Hematopoietic multipotent progenitor cell treated with erythropoietin and hydrocortisone succinate and interleukin-3 and kit ligand, for 15 days (in vitro differentiated cells): Measurements from ENCODE around the gene OPRM1.

Source experiments
- DNase-seq: peaks from one replicate; pipeline ENCODE4 v3.0.0-alpha.2; 2015; ENCODE audit warnings: low spot score

OPRM1 gene

DNA sequence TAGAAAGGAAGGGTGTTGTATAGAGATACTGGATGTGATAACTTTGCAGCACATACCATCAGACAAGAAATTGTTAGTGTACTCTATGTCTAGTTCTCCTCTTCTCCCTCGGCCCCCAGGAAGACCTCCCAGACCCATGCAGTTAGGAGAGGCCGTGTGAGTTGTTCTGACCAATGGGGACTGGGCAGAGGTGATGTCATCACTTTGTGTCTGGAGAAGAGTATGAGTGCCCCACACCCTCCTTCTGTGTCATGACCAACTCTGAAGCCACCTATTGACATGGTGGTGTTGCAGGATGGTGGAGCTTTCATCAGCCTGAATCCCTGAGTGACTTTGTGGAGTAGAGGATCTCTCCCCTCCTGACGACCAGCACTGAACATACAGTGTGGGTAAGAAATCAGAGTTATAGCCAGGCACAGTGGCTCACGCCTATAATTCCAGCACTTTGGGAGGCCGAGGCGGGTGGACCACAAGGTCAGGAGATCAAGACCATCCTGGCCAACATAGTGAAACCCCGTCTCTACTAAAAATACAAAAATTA, 245.3 kb downstream of the OPRM1 start:
- DNase-seq, result no peak

DNA sequence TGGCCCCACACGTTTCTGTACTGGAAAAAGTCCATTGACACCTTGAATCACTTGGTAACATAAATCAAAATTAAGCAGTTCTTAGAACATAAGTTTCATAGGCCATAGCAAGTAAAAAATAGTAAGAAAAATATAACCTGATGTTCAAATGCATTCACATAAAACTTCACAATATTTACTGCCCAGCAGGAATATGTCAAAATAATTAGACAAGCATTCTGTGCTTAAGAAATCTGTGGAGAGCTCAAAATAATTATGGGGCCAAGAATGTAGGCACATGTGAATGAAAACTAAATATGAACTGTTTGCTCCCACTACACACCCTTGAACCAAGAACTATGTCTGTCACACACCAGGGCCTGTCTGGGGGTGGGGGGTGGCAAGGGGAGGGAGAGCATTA, 246.8 kb downstream of the OPRM1 start:
- no peak for DNase-seq

DNA sequence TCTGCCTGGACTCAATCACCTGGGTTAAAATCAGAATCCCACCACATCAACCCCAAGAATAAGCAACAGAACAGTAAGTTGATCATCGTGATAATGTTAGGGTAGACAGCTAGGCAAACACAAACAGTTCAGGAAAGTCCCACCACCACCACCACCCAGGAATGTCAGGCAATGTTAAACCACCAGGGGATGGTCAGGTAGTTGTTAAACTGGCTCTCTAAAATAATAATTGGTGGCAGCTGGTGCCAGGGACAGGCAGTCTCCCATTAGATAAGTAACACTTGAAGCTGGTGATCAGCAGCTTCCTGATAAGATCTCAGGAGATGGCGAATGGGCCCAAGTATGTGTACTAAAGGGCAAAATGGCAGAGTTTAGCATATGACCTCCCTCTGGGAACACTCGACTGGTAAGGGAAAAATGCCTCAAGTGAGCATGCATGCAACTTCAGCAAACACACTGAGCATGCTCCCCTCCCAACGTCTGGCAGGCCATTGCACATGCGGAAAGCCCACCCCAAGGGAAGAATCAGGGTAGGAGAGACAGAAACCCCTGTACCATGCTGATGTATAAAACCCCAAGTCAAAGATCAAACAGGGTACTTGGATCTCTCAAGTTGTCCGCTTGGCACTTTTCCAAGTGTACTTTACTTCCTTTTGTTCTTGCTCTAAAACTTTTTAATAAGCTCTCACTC, 250.9 kb downstream of the OPRM1 start:
- no peak for DNase-seq

DNA sequence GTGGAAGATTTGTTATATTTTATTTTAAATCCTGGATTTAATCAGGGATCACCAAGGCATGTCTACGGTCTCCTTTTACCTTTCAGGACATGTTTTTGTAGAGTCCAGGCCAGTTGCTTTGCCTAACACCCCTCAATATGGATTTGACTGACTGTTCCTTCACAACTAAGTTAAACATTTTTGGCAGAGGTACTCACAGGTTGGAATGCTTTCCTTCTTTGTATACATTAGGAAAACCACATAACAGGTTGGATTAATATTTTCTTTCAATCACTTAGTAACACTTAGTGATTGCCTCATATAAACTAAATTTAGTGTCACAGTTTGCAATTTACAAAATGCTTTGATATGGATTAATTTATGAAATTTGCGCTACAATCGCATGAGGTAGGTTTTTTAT, 253.0 kb downstream of the OPRM1 start:
- DNase-seq, result no peak

DNA sequence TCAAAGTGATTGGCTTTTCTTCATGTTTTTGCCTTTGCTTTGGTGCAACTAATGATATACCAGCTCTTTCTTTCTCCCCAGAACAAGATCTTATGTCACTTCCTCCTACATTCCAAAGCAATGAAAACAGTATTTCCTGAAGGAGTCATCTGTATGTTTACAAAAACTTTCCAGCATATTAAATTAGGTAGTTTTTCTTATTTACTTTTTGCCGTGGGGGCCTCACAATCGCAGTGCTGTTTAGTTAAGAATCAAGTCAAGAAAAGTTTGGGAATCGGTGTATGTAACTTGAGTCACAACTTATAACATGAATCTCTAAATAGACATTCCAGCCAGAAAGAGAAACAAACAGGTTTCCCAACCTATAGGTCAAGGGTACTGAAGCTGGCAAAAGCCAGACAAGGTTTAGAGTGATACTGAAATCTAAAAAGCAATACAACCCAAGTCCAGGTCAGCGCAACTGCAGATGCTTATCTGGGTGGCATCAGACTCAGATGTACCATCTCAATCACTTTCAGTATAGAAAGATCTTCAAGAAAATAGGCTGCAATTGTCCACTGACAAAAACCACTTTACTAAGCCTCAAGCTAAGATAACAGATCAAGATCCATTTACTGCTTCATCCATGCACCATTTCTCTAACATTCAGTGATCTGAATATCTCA, 253.9 kb downstream of the OPRM1 start:
- no peak for DNase-seq

DNA sequence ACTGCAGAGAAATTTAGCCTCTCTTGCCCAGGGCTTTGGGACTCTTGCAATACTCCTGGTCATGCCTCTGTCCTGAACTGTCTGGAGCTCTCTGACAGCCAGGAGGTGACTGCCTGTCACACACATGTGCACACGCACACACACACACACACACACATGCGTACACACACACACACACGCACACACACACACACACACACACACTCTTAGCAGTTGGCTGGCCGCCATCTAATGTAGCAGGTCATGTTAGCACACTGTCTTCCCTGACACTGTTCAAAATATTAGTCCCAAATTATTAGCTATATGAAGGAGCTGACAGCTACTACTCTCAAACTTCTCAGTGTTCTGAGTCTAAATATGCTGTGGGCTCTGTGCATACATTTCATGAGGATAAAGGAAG, 256.7 kb downstream of the OPRM1 start:
- no peak for DNase-seq
